RPMI8226 (cell line): ENCODE measurements around the gene KCNQ1.

Experiments used
- DNase-seq: peaks from one replicate; pipeline ENCODE4 v3.0.0-alpha.2; 2015

The KCNQ1 gene

GRCh38 chr11:2445746-2446551 lies 1.1 kb downstream of the KCNQ1 start:
- DNase-seq = no peak

- no peak for DNase-seq
Measured at GRCh38 chr11:2446590-2447252, 1.9 kb downstream of the KCNQ1 start.

- DNase-seq = no peak
Measured at GRCh38 chr11:2447253-2447950, 2.6 kb downstream of the KCNQ1 start.

GRCh38 chr11:2447951-2448650 lies 3.3 kb downstream of the KCNQ1 start:
- DNase-seq = no peak

- no peak for DNase-seq
Measured at GRCh38 chr11:2448661-2449547, 4.1 kb downstream of the KCNQ1 start.

- DNase-seq = no peak
Measured at GRCh38 chr11:2449548-2450320, 4.9 kb downstream of the KCNQ1 start.

- no peak for DNase-seq
Measured at GRCh38 chr11:2450321-2451041, 5.7 kb downstream of the KCNQ1 start.

- no peak for DNase-seq
Measured at GRCh38 chr11:2451336-2451735, 6.5 kb downstream of the KCNQ1 start.

GRCh38 chr11:2451916-2452315 lies 7.1 kb downstream of the KCNQ1 start:
- DNase-seq = no peak

GRCh38 chr11:2452321-2453012 lies 7.7 kb downstream of the KCNQ1 start:
- no peak for DNase-seq

- no peak for DNase-seq
Measured at GRCh38 chr11:2453436-2453835, 8.6 kb downstream of the KCNQ1 start.

- DNase-seq = no peak
Measured at GRCh38 chr11:2458321-2458720, 13.5 kb downstream of the KCNQ1 start.

- peak; percentile 66 for DNase-seq
Measured at GRCh38 chr11:2459016-2459725, 14.4 kb downstream of the KCNQ1 start.

- DNase-seq = peak; percentile 88
Measured at GRCh38 chr11:2459796-2460531, 15.2 kb downstream of the KCNQ1 start.

- DNase-seq = peak; percentile 66
Measured at GRCh38 chr11:2460540-2461252, 15.9 kb downstream of the KCNQ1 start.

- no peak for DNase-seq
Measured at GRCh38 chr11:2461253-2461955, 16.6 kb downstream of the KCNQ1 start.

- peak; percentile 45 for DNase-seq
Measured at GRCh38 chr11:2461956-2462542, 17.2 kb downstream of the KCNQ1 start.
